ENCODE results near the gene NDEL1.

The NDEL1 gene

GRCh38 chr17:8494021-8494420, 58.3 kb downstream of the NDEL1 start:
- DNase-seq (ENCODE audit: low read depth): no peak
- H3K4me3 ChIP-seq (replicated peaks; ENCODE audit: low read depth, low read length): no peak overlapping the region
- TF ChIP-seq CTCF (IDR thresholded peaks at IDR 0.05; ENCODE audit: low read length, missing control alignments): no peak

- DNase-seq (ENCODE audit: low read depth): no peak
- TF ChIP-seq CTCF (IDR thresholded peaks at IDR 0.05; ENCODE audit: low read length, missing control alignments): no peak
- no peak overlapping the region for H3K4me3 ChIP-seq (replicated peaks; ENCODE audit: low read depth, low read length)
Observed at GRCh38 chr17:8494506-8495111, 58.9 kb downstream of the NDEL1 start.

- TF ChIP-seq CTCF (IDR thresholded peaks at IDR 0.05; ENCODE audit: low read length, missing control alignments): no peak
- no peak overlapping the region for H3K4me3 ChIP-seq (replicated peaks; ENCODE audit: low read depth, low read length)
- DNase-seq (ENCODE audit: low read depth): no peak
Observed at GRCh38 chr17:8496081-8496480, 60.4 kb downstream of the NDEL1 start.

- no peak overlapping the region for H3K4me3 ChIP-seq (replicated peaks; ENCODE audit: low read depth, low read length)
- no peak for TF ChIP-seq CTCF (IDR thresholded peaks at IDR 0.05; ENCODE audit: low read length, missing control alignments)
- DNase-seq (ENCODE audit: low read depth): no peak
Observed at GRCh38 chr17:8499171-8499570, 63.5 kb downstream of the NDEL1 start.

- no peak overlapping the region for H3K4me3 ChIP-seq (replicated peaks; ENCODE audit: low read depth, low read length)
- TF ChIP-seq CTCF (IDR thresholded peaks at IDR 0.05; ENCODE audit: low read length, missing control alignments): no peak
- no peak for DNase-seq (ENCODE audit: low read depth)
Observed at GRCh38 chr17:8499614-8500013, 63.9 kb downstream of the NDEL1 start.

GRCh38 chr17:8500609-8501008, 64.9 kb downstream of the NDEL1 start:
- no peak for TF ChIP-seq CTCF (IDR thresholded peaks at IDR 0.05; ENCODE audit: low read length, missing control alignments)
- H3K4me3 ChIP-seq (replicated peaks; ENCODE audit: low read depth, low read length): no peak overlapping the region
- DNase-seq (ENCODE audit: low read depth): no peak

- no peak overlapping the region for H3K4me3 ChIP-seq (replicated peaks; ENCODE audit: low read depth, low read length)
- TF ChIP-seq CTCF (IDR thresholded peaks at IDR 0.05; ENCODE audit: low read length, missing control alignments): no peak
- DNase-seq (ENCODE audit: low read depth): no peak
Observed at GRCh38 chr17:8502126-8502525, 66.4 kb downstream of the NDEL1 start.

Data from fibroblast of pulmonary artery (primary cell).